ENCODE data around the gene DMTF1. TPM values are rescaled to one million over a fixed set of nuclear protein-coding genes. Genes with fewer than 3 reads are reported as not detected.
"Not testable (repeated sequence)": the region's sequence is repeated elsewhere in the genome, so short reads cannot be mapped to it uniquely, and the experiment has no call there.

DMTF1 gene
- total and polyA plus RNA-seq, 2 of the 8 experiments (the other 6 are each of a cell fraction or from before 2014, with no cell fraction given): 86.0 to 115 TPM

DNA sequence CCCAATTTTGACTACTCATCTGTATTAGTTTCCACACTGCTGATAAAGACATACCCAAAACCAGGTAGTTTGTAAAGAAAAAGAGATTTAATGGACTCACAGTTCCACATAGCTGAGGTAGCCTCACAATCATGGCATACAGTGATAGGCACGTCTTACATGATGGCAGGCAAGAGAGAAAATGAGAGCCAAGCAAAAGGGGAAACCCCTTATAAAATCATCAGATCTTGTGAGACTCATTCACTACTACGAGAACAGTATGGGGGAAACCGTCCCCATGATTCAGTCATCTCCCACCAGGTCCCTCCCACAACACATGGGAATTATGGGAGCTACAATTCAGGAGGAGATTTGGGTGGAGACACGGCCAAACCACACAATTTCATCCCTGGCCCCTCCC, 51.7 kb downstream of the DMTF1 start:
- not testable (repeated sequence) for H2AK5ac ChIP-seq (ENCODE audit: low read depth, low read length); FAIRE-seq; H3K27me3 ChIP-seq (replicated peaks in 1 of 4; ENCODE audit: control insufficient read depth in 3 of 4, extremely low read depth in 1 of 4, insufficient read depth in 3 of 4, low read length in 3 of 4); H3K79me1 ChIP-seq (ENCODE audit: low read depth, low read length); H3K9ac ChIP-seq (replicated peaks in 1 of 4; ENCODE audit: extremely low read depth in 1 of 4, low read depth in 3 of 4, low read length in 3 of 4); H2BK120ac ChIP-seq (replicated peaks; ENCODE audit: low read depth, low read length); H3K4me1 ChIP-seq (replicated peaks in 1 of 4; ENCODE audit: control insufficient read depth in 3 of 4, insufficient read depth in 4 of 4, low read length in 3 of 4); H3K4me3 ChIP-seq (ENCODE audit: extremely low read depth in 1 of 4, insufficient read depth in 2 of 4, low read depth in 3 of 4, low read length in 4 of 4); H2BK12ac ChIP-seq (ENCODE audit: low read depth, low read length); H4K91ac ChIP-seq (replicated peaks; ENCODE audit: insufficient read length, low read length); H3K18ac ChIP-seq (ENCODE audit: extremely low read depth, low read length); H2BK20ac ChIP-seq (ENCODE audit: low read length); H3K23me2 ChIP-seq (ENCODE audit: low read depth, low read length); H2BK5ac ChIP-seq (ENCODE audit: low read depth, low read length); H4K8ac ChIP-seq (ENCODE audit: extremely low read depth, insufficient read depth, low read length); H4K5ac ChIP-seq (ENCODE audit: insufficient read length, low read depth, low read length); H3K56ac ChIP-seq (replicated peaks; ENCODE audit: insufficient read length, low read depth, low read length); H3K4me2 ChIP-seq (ENCODE audit: insufficient read depth in 1 of 2, low read depth in 2 of 2, low read length in 2 of 2); H2BK15ac ChIP-seq (ENCODE audit: low read length); H2AFZ ChIP-seq (ENCODE audit: low read length); DNase-seq (ENCODE audit: low read depth in 1 of 2, low spot score in 2 of 2); H3K27ac ChIP-seq (ENCODE audit: low read depth, low read length); H3K4ac ChIP-seq (replicated peaks; ENCODE audit: insufficient read length, low read depth, low read length); H4K20me1 ChIP-seq (replicated peaks in 1 of 2; ENCODE audit: control insufficient read depth in 1 of 2, insufficient read depth in 2 of 2, low read length in 2 of 2); H3K14ac ChIP-seq (ENCODE audit: insufficient read length); H3K23ac ChIP-seq (ENCODE audit: insufficient read length)
- peaks cover 0 to 27% (median 12%) of the 10 kb centered on the region in 4 experiments; a peak in 5 of 8 replicates for H3K36me3 ChIP-seq (ENCODE audit: control insufficient read depth in 2 of 4, insufficient read depth in 4 of 4, low read length in 3 of 4)
- peaks cover 26 to 31% of the 10 kb centered on the region in 2 experiments for H3K9me3 ChIP-seq (ENCODE audit: insufficient read depth in 2 of 2, low read depth in 1 of 2, low read length in 1 of 2)
- POLR2A ChIA-PET (ENCODE audit: partially characterized antibody): interaction anchor here (0.8 to 1.7 kb wide), 4 partner anchors 9 to 51 kb away, joined by 3 to 5 read pairs (median 3); partner anchors contain the start of genes DMTF1 and TMEM243
- H3K79me2 ChIP-seq (ENCODE audit: control insufficient read depth in 1 of 2, insufficient read depth in 2 of 2, low read length in 2 of 2): peaks cover 3 to 46% of the 10 kb centered on the region in 2 experiments; a peak in 2 of 4 replicates
- CTCF ChIA-PET (ENCODE audit: partially characterized antibody): interaction anchor here (1.1 to 2.2 kb wide), 3 partner anchors 16 to 33 kb away, joined by 3 to 9 read pairs (median 5); partner anchors contain the start of gene TMEM243
- 90% methylated on average over 4 of the region's 4 CpGs; no CpG with 5 or more reads in 1 of the 2 experiments for WGBS, 2 experiments (ENCODE audit: extremely low coverage in 1 of 2, insufficient coverage in 1 of 2, insufficient read length in 1 of 2, insufficient replicate concordance in 2 of 2, low coverage in 1 of 2, low lambda C conversion rate in 2 of 2, missing lambda C conversion rate in 1 of 2)
